C4-2B (cell line): ENCODE data around the gene CHST13.
A peak's percentile ranks its signal among the peaks of the same experiment; 100 is the strongest.

Experiments used
- H3K27ac ChIP-seq: fragments of 450-650 bp; 2 replicates; pipeline ENCODE4 v1.5.1; 2017
- CTCF ChIP-seq: fragments of 450-650 bp; conservative IDR thresholded peaks from 2 replicates; pipeline ENCODE4 v1.5.1; 2017; ENCODE audit warnings: mild to moderate bottlenecking
- ZFX ChIP-seq: fragments of 450-650 bp; IDR thresholded peaks from 2 replicates; pipeline ENCODE4 v1.6.1; 2017

CHST13 gene, protein sequence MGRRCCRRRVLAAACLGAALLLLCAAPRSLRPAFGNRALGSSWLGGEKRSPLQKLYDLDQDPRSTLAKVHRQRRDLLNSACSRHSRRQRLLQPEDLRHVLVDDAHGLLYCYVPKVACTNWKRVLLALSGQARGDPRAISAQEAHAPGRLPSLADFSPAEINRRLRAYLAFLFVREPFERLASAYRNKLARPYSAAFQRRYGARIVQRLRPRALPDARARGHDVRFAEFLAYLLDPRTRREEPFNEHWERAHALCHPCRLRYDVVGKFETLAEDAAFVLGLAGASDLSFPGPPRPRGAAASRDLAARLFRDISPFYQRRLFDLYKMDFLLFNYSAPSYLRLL

DNA sequence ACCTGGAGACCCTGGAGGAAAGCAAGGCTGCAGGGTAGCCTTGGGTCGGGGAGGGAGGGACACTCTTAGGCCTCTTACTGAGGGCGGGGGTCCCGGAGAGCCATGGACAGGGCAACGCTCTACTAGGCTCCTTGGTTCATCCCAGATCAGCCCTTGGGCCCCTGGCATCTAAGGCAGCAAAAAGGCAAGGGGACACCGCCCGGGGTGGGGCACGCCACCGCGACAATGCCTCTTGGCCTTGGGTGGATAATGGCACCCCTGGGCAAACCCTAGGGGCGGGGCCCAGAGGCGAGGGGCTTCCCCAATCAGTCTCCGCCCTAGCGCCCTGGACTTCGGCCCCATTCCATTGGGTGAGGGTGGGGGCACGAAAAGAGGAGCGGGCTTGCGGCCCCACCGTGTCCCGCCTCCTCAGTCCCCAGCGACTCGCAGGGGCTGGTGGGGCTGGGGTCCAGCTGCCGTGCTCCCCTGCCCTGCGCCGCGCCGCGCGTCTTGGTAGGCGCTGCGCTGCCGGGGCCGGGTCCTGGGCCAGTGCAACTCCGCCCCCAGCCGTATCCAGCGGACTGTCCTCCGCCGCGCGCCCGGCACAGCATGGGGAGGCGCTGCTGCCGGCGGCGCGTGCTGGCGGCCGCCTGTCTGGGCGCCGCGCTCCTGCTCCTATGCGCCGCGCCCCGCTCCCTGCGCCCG lies at the start of gene CHST13:
Gene CHST13, plus strand, starts transcription at position 411 of the 684 bp plus-strand sequence. Its CDS starts 178 bp downstream, at position 589.
- no peak within 1 kb of the TSS for H3K27ac ChIP-seq
- TF ChIP-seq ZFX (no peak), CTCF (no peak; the same call in 1 of the 2 replicates)

DNA sequence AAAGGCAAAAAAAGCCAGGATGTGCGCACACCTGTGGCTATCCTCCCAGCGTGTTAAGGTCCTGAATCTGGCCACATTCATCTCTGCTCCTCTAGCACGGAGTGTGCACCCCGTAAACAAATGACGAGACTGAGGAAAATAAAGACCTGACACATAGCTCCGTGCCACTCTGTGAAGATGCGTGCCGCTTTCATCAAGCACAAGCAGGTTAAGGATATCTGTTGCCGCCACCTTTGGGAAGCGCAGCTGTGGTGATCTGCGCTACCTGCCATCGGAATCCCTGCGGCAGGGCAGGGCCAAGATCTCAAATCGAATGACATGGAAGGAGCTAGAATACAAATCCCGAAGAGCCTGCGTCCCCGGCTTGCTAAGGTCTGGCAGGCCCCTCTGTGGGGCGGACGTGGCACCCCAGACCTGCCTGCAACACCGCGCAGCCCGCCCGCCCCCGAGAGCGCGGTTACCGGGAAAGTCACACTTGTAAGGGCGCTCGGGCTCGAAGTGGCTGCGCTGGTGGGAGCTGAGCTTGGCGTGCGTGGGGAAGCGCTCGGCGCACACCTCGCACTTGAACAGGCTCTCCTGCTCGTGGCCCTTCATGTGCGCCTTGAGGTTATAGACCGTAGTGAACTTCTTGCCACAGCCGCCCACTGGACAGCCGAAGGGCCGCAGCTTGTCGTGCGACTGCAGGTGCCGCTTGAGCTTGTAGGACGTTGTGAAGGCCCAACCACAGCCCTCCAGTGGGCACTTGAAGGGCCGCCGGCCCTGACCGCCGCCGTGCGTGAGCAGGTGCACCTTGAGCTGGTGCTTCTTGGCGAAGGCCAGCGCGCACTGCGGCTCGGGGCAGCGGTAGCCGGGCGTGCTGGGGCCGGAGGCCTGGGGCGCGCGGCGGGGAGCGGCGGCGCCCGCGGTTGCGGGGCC lies 49.2 kb upstream of the CHST13 start:
- H3K27ac ChIP-seq = peak overlapping the region; percentile 89
- no peak for TF ChIP-seq CTCF
- no peak for TF ChIP-seq ZFX

- TF ChIP-seq CTCF (peak; percentile 87), ZFX (peak; percentile 98)
- peak within 1 kb of the TSS; percentile 89 for H3K27ac ChIP-seq
Observed at GRCh38 chr3:126475413-126476114, 48.4 kb upstream of the CHST13 start, which contains the start of gene ZXDC. TSS of gene ZXDC (minus strand) at chr3:126475891. CDS start at chr3:126475865, 26 bp downstream.

GRCh38 chr3:126476166-126477060 lies 47.5 kb upstream of the CHST13 start:
- no peak for TF ChIP-seq ZFX
- no peak for TF ChIP-seq CTCF
- peak overlapping the region; percentile 89 for H3K27ac ChIP-seq

DNA sequence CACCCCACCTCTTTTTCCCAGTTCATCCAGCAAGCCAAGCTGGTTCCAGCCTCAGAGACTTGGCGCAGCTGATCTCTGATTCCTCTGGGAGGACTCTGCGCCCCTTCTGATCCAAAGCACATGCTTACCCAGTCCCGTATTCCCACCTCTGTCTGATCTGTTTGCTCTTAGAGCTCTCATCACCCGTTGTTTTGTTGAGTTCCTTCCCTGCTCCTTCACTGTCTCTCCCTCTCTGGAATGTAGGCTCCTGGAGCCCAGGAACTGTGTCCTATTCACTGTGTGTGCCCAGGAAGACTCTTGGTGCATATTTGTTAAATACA lies 46.9 kb upstream of the CHST13 start:
- H3K27ac ChIP-seq = peak overlapping the region; percentile 89
- TF ChIP-seq CTCF (no peak), ZFX (no peak)

DNA sequence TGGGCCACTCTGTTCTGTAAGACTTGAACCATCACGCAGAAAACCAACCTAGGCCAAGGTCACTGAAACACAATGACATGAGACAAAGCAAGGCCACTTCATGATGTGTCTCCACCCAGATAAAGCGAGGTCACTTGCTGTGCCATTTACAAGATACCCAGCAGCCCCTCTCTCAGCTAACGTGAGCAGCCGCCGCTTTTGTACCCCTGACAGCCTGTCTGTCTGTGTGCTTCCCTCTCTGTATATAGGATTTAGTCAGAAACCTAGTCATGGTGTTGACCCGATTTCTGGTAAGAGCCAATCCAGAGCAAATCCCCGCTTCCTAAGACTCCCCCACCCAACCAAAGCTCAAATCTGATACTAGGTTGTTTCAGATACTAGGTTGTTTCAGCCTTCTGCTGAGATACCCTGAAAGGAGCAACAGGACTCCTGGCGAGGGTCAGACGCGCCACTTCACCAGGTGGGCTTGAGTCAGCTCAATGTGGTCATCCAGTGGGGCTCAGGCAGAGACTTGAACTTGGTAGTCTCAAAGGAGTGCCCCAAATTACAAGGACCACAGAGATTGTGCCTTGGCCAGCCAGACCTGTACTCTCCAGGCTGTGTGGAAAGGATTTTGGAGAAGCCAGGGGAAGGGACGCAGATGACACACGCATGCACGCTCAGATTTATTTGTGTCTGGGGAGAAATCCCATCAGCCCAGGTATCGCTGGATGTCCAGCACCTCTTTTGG lies 45.2 kb upstream of the CHST13 start:
- TF ChIP-seq ZFX (no peak), CTCF (no peak)
- H3K27ac ChIP-seq = no peak overlapping the region
